Loucy (cell line): Measurements from ENCODE around the gene C2orf81.

Experiments used
- CTCF ChIP-seq: fragments of 200-600 bp; sonication (generic); conservative IDR thresholded peaks from 2 replicates; pipeline ENCODE4 v1.5.1; 2014; ENCODE audit warnings: mild to moderate bottlenecking, antibody characterized with exemption, low read length
- EZH2phosphoT487 ChIP-seq: fragments of 200-600 bp; IDR thresholded peaks from 2 replicates; pipeline ENCODE4 v1.6.1; 2018; ENCODE audit warnings: antibody characterized with exemption, mild to moderate bottlenecking, moderate library complexity, borderline replicate concordance

GRCh38 chr2:74383254-74383653, 38.2 kb downstream of the C2orf81 start:
- TF ChIP-seq CTCF (no peak), EZH2phosphoT487 (no peak)
